ENCODE results near the gene SLC46A3. TPM values are rescaled to one million over a fixed set of nuclear protein-coding genes. Genes with fewer than 3 reads are reported as not detected.

SLC46A3 gene
- total and polyA plus RNA-seq, 2 of the 13 experiments (the other 11 are each of a cell fraction or from before 2014, with no cell fraction given) = not detected

GRCh38 chr13:28730762-28731161 lies 12.0 kb upstream of the SLC46A3 start:
- intact Hi-C loops (cut with micrococcal nuclease; ENCODE audit: unreplicated experiment) = no loop called here
- Histone ChIP-seq H2AFZ (ENCODE audit: low read length) (no peak overlapping the region), H3K4me2 (ENCODE audit: low read depth, low read length) (no peak overlapping the region), H3K4me3 (replicated peaks in 1 of 3; ENCODE audit: insufficient read depth in 1 of 3, low read depth in 2 of 3, low read length in 3 of 3) (no peak overlapping the region), H3K36me3 (replicated peaks in 1 of 2; ENCODE audit: control insufficient read depth in 1 of 2, insufficient read depth in 2 of 2, low read length in 2 of 2) (no peaks in the 10 kb centered on the region), H3K27me3 (ENCODE audit: control insufficient read depth in 1 of 2, insufficient read depth in 2 of 2, low read length in 2 of 2) (no peaks in the 10 kb centered on the region; a peak in 4 of 5 replicates), H3K79me2 (ENCODE audit: insufficient read depth, low read length) (no peaks in the 10 kb centered on the region), H3K9ac (ENCODE audit: insufficient read depth, low read depth, low read length) (no peak overlapping the region), H3K4me1 (ENCODE audit: insufficient read depth, low read length) (no peaks in the 10 kb centered on the region), H3K9me3 (ENCODE audit: low read length) (no peaks in the 10 kb centered on the region), H4K20me1 (ENCODE audit: insufficient read depth, low read length) (no peaks in the 10 kb centered on the region), H3K27ac (ENCODE audit: extremely low read length, insufficient read depth, low read length) (no peak overlapping the region)
- POLR2A ChIA-PET = no interaction called here
- ATAC-seq (no peak), DNase-seq (ENCODE audit: low spot score) (no peak), FAIRE-seq (no peak)
- BruUV-seq (replicated peaks) = no TSS peak
- TF ChIP-seq ATF7 (IDR thresholded peaks at IDR 0.05) (peak; percentile 27; the same call in 1 of the 2 replicates), ATF7 (CRISPR knock-in tag; IDR thresholded peaks at IDR 0.05) (no peak), NFIC (IDR thresholded peaks at IDR 0.05; ENCODE audit: low read length) (no peak), HHEX (CRISPR knock-in tag; IDR thresholded peaks at IDR 0.05) (no peak)
- in situ Hi-C loops (cut with HindIII; ENCODE audit: extremely low pct_ligation_motif_present, low pct_unique_long_range_greater_than_20kb) = no loop called here
- CTCF ChIA-PET (ENCODE audit: low intra/inter-chr PET ratio, low total read pairs) = no interaction called here
- WGBS (ENCODE audit: low lambda C conversion rate) = 22% methylated on average over 3 of the region's 3 CpGs

DNA sequence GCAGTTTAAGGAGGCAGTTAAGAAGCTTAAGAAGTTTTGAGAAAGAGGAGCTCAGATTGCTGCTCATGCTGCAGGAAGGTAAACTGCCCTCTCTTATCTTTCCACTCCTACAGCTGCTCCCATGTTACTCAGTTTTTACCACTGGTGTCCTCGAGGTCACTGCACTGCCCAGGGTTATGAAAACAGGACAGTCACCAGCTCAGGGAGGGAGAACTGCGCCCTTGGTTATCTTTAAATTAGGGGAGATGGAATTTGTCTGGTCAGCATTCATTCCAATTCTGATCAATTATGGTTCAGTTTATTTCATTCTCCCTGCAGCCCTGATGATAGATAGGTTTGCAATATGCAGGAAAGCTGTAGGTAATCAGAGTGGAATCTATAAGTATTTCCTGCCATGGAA lies 10.8 kb upstream of the SLC46A3 start:
- intact Hi-C loops (cut with micrococcal nuclease; ENCODE audit: unreplicated experiment) (no loop called here), in situ Hi-C loops (cut with HindIII; ENCODE audit: extremely low pct_ligation_motif_present, low pct_unique_long_range_greater_than_20kb) (no loop called here)
- Histone ChIP-seq H3K36me3 (replicated peaks in 1 of 2; ENCODE audit: control insufficient read depth in 1 of 2, insufficient read depth in 2 of 2, low read length in 2 of 2) (no peaks in the 10 kb centered on the region), H2AFZ (ENCODE audit: low read length) (no peak overlapping the region), H4K20me1 (ENCODE audit: insufficient read depth, low read length) (no peaks in the 10 kb centered on the region), H3K27ac (ENCODE audit: extremely low read length, insufficient read depth, low read length) (no peak overlapping the region), H3K4me1 (ENCODE audit: insufficient read depth, low read length) (no peaks in the 10 kb centered on the region), H3K79me2 (ENCODE audit: insufficient read depth, low read length) (no peaks in the 10 kb centered on the region), H3K4me3 (replicated peaks in 1 of 3; ENCODE audit: insufficient read depth in 1 of 3, low read depth in 2 of 3, low read length in 3 of 3) (no peak overlapping the region), H3K9me3 (ENCODE audit: low read length) (no peaks in the 10 kb centered on the region), H3K9ac (ENCODE audit: insufficient read depth, low read depth, low read length) (no peak overlapping the region), H3K27me3 (ENCODE audit: control insufficient read depth in 1 of 2, insufficient read depth in 2 of 2, low read length in 2 of 2) (no peaks in the 10 kb centered on the region; a peak in 4 of 5 replicates), H3K4me2 (ENCODE audit: low read depth, low read length) (no peak overlapping the region)
- BruUV-seq (replicated peaks) = no TSS peak
- WGBS (ENCODE audit: low lambda C conversion rate) = 8% methylated on average over 2 of the region's 2 CpGs
- DNase-seq (ENCODE audit: low spot score) (no peak), ATAC-seq (no peak), FAIRE-seq (no peak)
- POLR2A ChIA-PET = no interaction called here
- CTCF ChIA-PET (ENCODE audit: low intra/inter-chr PET ratio, low total read pairs) = no interaction called here
- peak; percentile 59 to 81; a peak in 3 of 4 replicates for TF ChIP-seq MAFK (conservative IDR thresholded peaks at IDR 0.05 in 1 of 2, IDR thresholded peaks at IDR 0.05 in 1 of 2; ENCODE audit: low read length in 2 of 2)
- TF ChIP-seq TIGD3 (CRISPR knock-in tag; IDR thresholded peaks at IDR 0.05; ENCODE audit: borderline replicate concordance) = no peak
- TF ChIP-seq ZGPAT (CRISPR knock-in tag; IDR thresholded peaks at IDR 0.05) = no peak
- peak; percentile 63 for TF ChIP-seq MAFF (IDR thresholded peaks at IDR 0.05; ENCODE audit: low read depth, low read length)
